ENCODE measurements around the gene UBE2V1.
"Not testable (repeated sequence)": the region's sequence is repeated elsewhere in the genome, so short reads cannot be mapped to it uniquely, and the experiment has no call there.

Gene UBE2V1

GRCh38 chr20:50112512-50113419, at the start of gene UBE2V1:
UBE2V1 (minus strand) TSS chr20:50113150; CDS start chr20:50113128, 22 bp downstream.
- DNase-seq (ENCODE audit: low read depth in 2 of 2, low spot score in 1 of 2) = peak; percentile 72 to 81

GRCh38 chr20:50161494-50161893, 48.5 kb upstream of the UBE2V1 start:
- DNase-seq (ENCODE audit: low read depth in 2 of 2, low spot score in 1 of 2) = not testable (repeated sequence)

- peak; percentile 47 to 63 for DNase-seq (ENCODE audit: low read depth in 2 of 2, low spot score in 1 of 2)
These were observed 40.8 kb upstream of the UBE2V1 start, which contains the start of gene PEDS1 for GRCh38 chr20:50153500-50154377. PEDS1 (minus strand) TSS chr20:50153723; CDS start chr20:50153637, 86 bp downstream.

GRCh38 chr20:50153153-50153499, 40.2 kb upstream of the UBE2V1 start:
- no peak for DNase-seq (ENCODE audit: low read depth in 2 of 2, low spot score in 1 of 2)

GRCh38 chr20:50152394-50153152, 39.6 kb upstream of the UBE2V1 start:
- no peak for DNase-seq (ENCODE audit: low read depth in 2 of 2, low spot score in 1 of 2)

GRCh38 chr20:50151034-50151743, 38.2 kb upstream of the UBE2V1 start:
- DNase-seq (ENCODE audit: low read depth in 2 of 2, low spot score in 1 of 2) = no peak

GRCh38 chr20:50149481-50150254, 36.7 kb upstream of the UBE2V1 start:
- no peak for DNase-seq (ENCODE audit: low read depth in 2 of 2, low spot score in 1 of 2)

- peak; percentile 59 to 74 for DNase-seq (ENCODE audit: low read depth in 2 of 2, low spot score in 1 of 2)
These were observed 34.0 kb upstream of the UBE2V1 start for GRCh38 chr20:50146732-50147662.

- DNase-seq (ENCODE audit: low read depth in 2 of 2, low spot score in 1 of 2) = no peak
These were observed 33.3 kb upstream of the UBE2V1 start for GRCh38 chr20:50146214-50146613.

- DNase-seq (ENCODE audit: low read depth in 2 of 2, low spot score in 1 of 2) = no peak
These were observed 32.6 kb upstream of the UBE2V1 start for GRCh38 chr20:50145566-50145965.

GRCh38 chr20:50144362-50144761, 31.4 kb upstream of the UBE2V1 start:
- no peak for DNase-seq (ENCODE audit: low read depth in 2 of 2, low spot score in 1 of 2)

- no peak for DNase-seq (ENCODE audit: low read depth in 2 of 2, low spot score in 1 of 2)
These were observed 29.9 kb upstream of the UBE2V1 start for GRCh38 chr20:50142812-50143211.

- no peak for DNase-seq (ENCODE audit: low read depth in 2 of 2, low spot score in 1 of 2)
These were observed 29.0 kb upstream of the UBE2V1 start for GRCh38 chr20:50141811-50142561.

GRCh38 chr20:50141018-50141675, 28.2 kb upstream of the UBE2V1 start:
- no peak for DNase-seq (ENCODE audit: low read depth in 2 of 2, low spot score in 1 of 2)

GRCh38 chr20:50140339-50140859, 27.4 kb upstream of the UBE2V1 start:
- DNase-seq (ENCODE audit: low read depth in 2 of 2, low spot score in 1 of 2) = no peak

GRCh38 chr20:50138479-50139393, 25.8 kb upstream of the UBE2V1 start:
- no peak for DNase-seq (ENCODE audit: low read depth in 2 of 2, low spot score in 1 of 2)

Data from stimulated activated CD8-positive, alpha-beta memory T cell treated with anti-CD3 and anti-CD28 coated beads, Interleukin-4, amount 100 ng/mL, for 4 hours (primary cell).